HG03135 (cell line): Measurements from ENCODE around the gene SLC5A8.
"Not testable (repeated sequence)": the region's sequence is repeated elsewhere in the genome, so short reads cannot be mapped to it uniquely, and the experiment has no call there.

Experiments used
- ATAC-seq: cut with Tn5 transposase; IDR thresholded peaks from one replicate; pipeline ENCODE4 v1.9.1; 2021; ENCODE audit warnings: mild to moderate bottlenecking, moderate library complexity; ENCODE audit not compliant: unreplicated experiment

The SLC5A8 gene

GRCh38 chr12:101172316-101172715 lies 37.7 kb downstream of the SLC5A8 start:
- ATAC-seq = no peak

- ATAC-seq = no peak
Measured at GRCh38 chr12:101168001-101168400, 42.0 kb downstream of the SLC5A8 start.

- no peak for ATAC-seq
Measured at GRCh38 chr12:101166866-101167265, 43.2 kb downstream of the SLC5A8 start.

- ATAC-seq = no peak
Measured at GRCh38 chr12:101165319-101165718, 44.7 kb downstream of the SLC5A8 start.

GRCh38 chr12:101145777-101146431 lies 64.1 kb downstream of the SLC5A8 start:
- ATAC-seq = not testable (repeated sequence)

- ATAC-seq = no peak
Measured at GRCh38 chr12:101127521-101128219, 82.4 kb downstream of the SLC5A8 start.

GRCh38 chr12:101117842-101118241 lies 92.2 kb downstream of the SLC5A8 start:
- no peak for ATAC-seq

GRCh38 chr12:101116911-101117310 lies 93.1 kb downstream of the SLC5A8 start:
- ATAC-seq = no peak

- ATAC-seq = no peak
Measured at GRCh38 chr12:101115326-101115725, 94.7 kb downstream of the SLC5A8 start.

GRCh38 chr12:101111441-101111840 lies 98.6 kb downstream of the SLC5A8 start:
- no peak for ATAC-seq

GRCh38 chr12:101110866-101111265 lies 99.2 kb downstream of the SLC5A8 start:
- ATAC-seq = no peak

GRCh38 chr12:101108130-101108529 lies 101.9 kb downstream of the SLC5A8 start:
- no peak for ATAC-seq

GRCh38 chr12:101107032-101107763 lies 102.8 kb downstream of the SLC5A8 start:
- ATAC-seq = no peak
